GM15510 (cell line): ENCODE measurements around the gene GPR18.

Experiments
- POLR2A ChIP-seq: IDR thresholded peaks from 3 replicates; pipeline ENCODE4 v1.6.1; 2011; ENCODE audit warnings: borderline replicate concordance; ENCODE audit not compliant: insufficient read length; ENCODE audit errors: extremely low read depth

The GPR18 gene

GRCh38 chr13:99258210-99258860 is at the start of gene GPR18:
Gene GPR18 (minus strand): TSS chr13:99258379. CDS start chr13:99255872, 2,507 bp downstream.
- TF ChIP-seq POLR2A = no peak

GRCh38 chr13:99307648-99308339 is 49.6 kb upstream of the GPR18 start:
- no peak for TF ChIP-seq POLR2A

- peak; percentile 47 for TF ChIP-seq POLR2A
Measured at GRCh38 chr13:99307247-99307646, 49.1 kb upstream of the GPR18 start, which contains the start of gene GPR183. Gene GPR183 (minus strand): TSS chr13:99307399. CDS start chr13:99296145, 11,254 bp downstream.

GRCh38 chr13:99305566-99305965 is 47.4 kb upstream of the GPR18 start:
- TF ChIP-seq POLR2A = no peak

GRCh38 chr13:99305158-99305557 is 47.0 kb upstream of the GPR18 start:
- TF ChIP-seq POLR2A = no peak

GRCh38 chr13:99304541-99304940 is 46.4 kb upstream of the GPR18 start:
- TF ChIP-seq POLR2A = no peak

GRCh38 chr13:99303863-99304521 is 45.8 kb upstream of the GPR18 start:
- TF ChIP-seq POLR2A = peak; percentile 26

GRCh38 chr13:99302637-99303505 is 44.7 kb upstream of the GPR18 start:
- no peak for TF ChIP-seq POLR2A

GRCh38 chr13:99301913-99302636 is 43.9 kb upstream of the GPR18 start:
- TF ChIP-seq POLR2A = no peak

- no peak for TF ChIP-seq POLR2A
Measured at GRCh38 chr13:99301056-99301838, 43.1 kb upstream of the GPR18 start.

- TF ChIP-seq POLR2A = no peak
Measured at GRCh38 chr13:99299920-99300341, 41.8 kb upstream of the GPR18 start.

- no peak for TF ChIP-seq POLR2A
Measured at GRCh38 chr13:99299256-99299919, 41.2 kb upstream of the GPR18 start.

- no peak for TF ChIP-seq POLR2A
Measured at GRCh38 chr13:99298056-99298455, 39.9 kb upstream of the GPR18 start.
